K562 (cell line): ENCODE results near the gene TFCP2L1. TPM values are rescaled to one million over a fixed set of nuclear protein-coding genes. Genes with fewer than 3 reads are reported as not detected.

ENCODE experiments used
- ATAC-seq: fragments of 200-7000 bp; cut with Tn5 transposase; 3 replicates; pipeline ENCODE4 v1.9.1; 2020; ENCODE audit warnings: moderate library complexity
- BruUV-seq: library from RNA; stranded (reverse); fragments of 400-500 nt; replicated peaks from 2 replicates; lab custom pipeline; 2021; lab: Mats Ljungman, UMichigan
- CTCF ChIA-PET: fragments of 300-600 bp; formaldehyde crosslinking; extraction: SDS; loops from one replicate; lab custom pipeline; 2021; ENCODE audit warnings: low intra/inter-chr PET ratio; lab: Yijun Ruan, JAX
- POLR2A ChIA-PET: fragments of 300-600, 350-650 bp; sonication (Branson Sonifier 250); formaldehyde crosslinking; extraction: SDS; loops from one replicate; lab custom pipeline; 2021; ENCODE audit warnings: antibody characterized with exemption, inconsistent platforms; lab: Yijun Ruan, JAX
- DNase-seq, 4 experiments: peaks; one replicate each; pipeline versions ENCODE4 v3.0.0 to v3.0.0-alpha.2; 2011 to 2018; ENCODE audit warnings: low spot score in 3 of 4, mixed read lengths in 3 of 4; ENCODE audit errors: extremely low read depth in 1 of 4
- FAIRE-seq: peaks from 2 replicates; lab custom pipeline; 2011; peaks lifted over from hg19 to GRCh38; lab: Jason Lieb, UNC
- H2AFZ ChIP-seq: 2 replicates; pipeline ENCODE4 v1.6.0; 2011; ENCODE audit warnings: low read depth, low read length, control low read depth, inconsistent platforms
- H3K27ac ChIP-seq: fragments of 200-600 bp; 3 replicates; pipeline ENCODE4 v1.8.0; 2011; ENCODE audit warnings: low read depth, mild to moderate bottlenecking, control low read depth, inconsistent platforms, low read length, moderate library complexity, mixed read lengths; ENCODE audit errors: extremely low read depth
- H3K27me3 ChIP-seq, 2 experiments: fragments of 300-600 bp in 1 of 2; 2 replicates in 1 of 2; 3 replicates in 1 of 2; pipeline versions ENCODE4 v1.6.0 to v1.8.0; 2011; ENCODE audit warnings: inconsistent platforms in 2 of 2, low read length in 2 of 2, mild to moderate bottlenecking in 1 of 2, mixed read lengths in 1 of 2, moderate library complexity in 1 of 2; ENCODE audit not compliant: control insufficient read depth in 2 of 2, insufficient read depth in 2 of 2
- H3K36me3 ChIP-seq: fragments of 300-600 bp; 3 replicates; pipeline ENCODE4 v1.8.0; 2011; ENCODE audit warnings: mild to moderate bottlenecking, low read length, inconsistent platforms; ENCODE audit not compliant: control insufficient read depth, insufficient read depth
- H3K4me1 ChIP-seq, 2 experiments: fragments of 200-600 bp in 1 of 2; replicated peaks in 1 of 2; 2 replicates in 1 of 2; 3 replicates in 1 of 2; pipeline versions ENCODE4 v1.5.1 to v1.8.0; 2011; ENCODE audit warnings: inconsistent platforms in 2 of 2, low read length in 2 of 2, mild to moderate bottlenecking in 1 of 2, mixed read lengths in 1 of 2, moderate library complexity in 1 of 2; ENCODE audit not compliant: control insufficient read depth in 2 of 2, insufficient read depth in 2 of 2
- H3K4me2 ChIP-seq: 2 replicates; pipeline ENCODE4 v1.6.1; 2011; ENCODE audit warnings: low read length, control low read depth, inconsistent platforms, mixed read lengths; ENCODE audit not compliant: insufficient read depth
- H3K4me3 ChIP-seq: fragments of 200-600 bp; sonication (generic), shearing (Covaris generic); 2 replicates; pipeline ENCODE4 v1.5.1; 2016; ENCODE audit warnings: control low read depth, inconsistent platforms
- H3K79me2 ChIP-seq: fragments of 200-600 bp; 3 replicates; pipeline ENCODE4 v1.8.0; 2011; ENCODE audit warnings: low read length, inconsistent platforms; ENCODE audit not compliant: control insufficient read depth, insufficient read depth
- H3K9ac ChIP-seq, 2 experiments: 2 replicates each; pipeline versions ENCODE4 v1.6.0 to v1.6.1; 2011; ENCODE audit warnings: low read depth in 2 of 2, low read length in 2 of 2, control low read depth in 1 of 2, inconsistent platforms in 1 of 2, mild to moderate bottlenecking in 1 of 2, mixed read lengths in 1 of 2; ENCODE audit not compliant: insufficient read depth in 1 of 2
- H3K9me1 ChIP-seq: one replicate; pipeline ENCODE4 v1.6.0; 2011; ENCODE audit warnings: inconsistent platforms, mild to moderate bottlenecking, low read length, moderate library complexity; ENCODE audit not compliant: control insufficient read depth, insufficient read depth
- H3K9me3 ChIP-seq: replicated peaks from 2 replicates; pipeline ENCODE4 v1.5.1; 2011; ENCODE audit warnings: low read depth, low read length, inconsistent platforms; ENCODE audit not compliant: control insufficient read depth, insufficient read depth
- H4K20me1 ChIP-seq: replicated peaks from 2 replicates; pipeline ENCODE4 v1.6.1; 2011; ENCODE audit warnings: low read length, inconsistent platforms, mixed read lengths; ENCODE audit not compliant: control insufficient read depth, insufficient read depth
- CBFA2T2 ChIP-seq: fragments of 450-650 bp; conservative IDR thresholded peaks from 2 replicates; pipeline ENCODE4 v1.6.1; 2017; ENCODE audit warnings: mild to moderate bottlenecking
- EGR1 ChIP-seq: fragments of 450-650 bp; conservative IDR thresholded peaks from 2 replicates; pipeline ENCODE4 v1.6.1; 2017; ENCODE audit warnings: mild to moderate bottlenecking
- FOXK1 ChIP-seq: sonication (generic); formaldehyde crosslinking; IDR thresholded peaks from 2 replicates; pipeline ENCODE4 v1.8.0; 2022; ENCODE audit warnings: missing genetic modification reagents, mild to moderate bottlenecking, borderline replicate concordance
- GTF2F1 ChIP-seq: IDR thresholded peaks from 2 replicates; pipeline ENCODE4 v1.6.1; 2011; ENCODE audit warnings: low read depth, low read length, improper control_type of control experiment
- HDAC8 ChIP-seq: fragments of 450-650 bp; IDR thresholded peaks from 2 replicates; pipeline ENCODE4 v1.6.1; 2016; ENCODE audit warnings: mild to moderate bottlenecking, missing genetic modification characterization, moderate library complexity, missing compliant biosample characterization
- HINFP ChIP-seq: fragments of 450-650 bp; conservative IDR thresholded peaks from 2 replicates; pipeline ENCODE4 v1.6.1; 2016; ENCODE audit warnings: missing genetic modification characterization, low read depth, mild to moderate bottlenecking, control low read depth, missing compliant biosample characterization
- JUND ChIP-seq, 2 experiments: IDR thresholded peaks; 2 replicates in 1 of 2; 3 replicates in 1 of 2; pipeline ENCODE4 v1.6.1; 2011; ENCODE audit warnings: borderline replicate concordance in 2 of 2, low read depth in 2 of 2, low read length in 2 of 2, improper control_type of control experiment in 1 of 2, missing biosample characterization in 1 of 2, missing genetic modification characterization in 1 of 2, missing genetic modification reagents in 1 of 2
- L3MBTL2 ChIP-seq: fragments of 450-650 bp; IDR thresholded peaks from 2 replicates; pipeline ENCODE4 v1.6.1; 2016; ENCODE audit warnings: mild to moderate bottlenecking, moderate library complexity
- MAFG ChIP-seq: fragments of 450-650 bp; conservative IDR thresholded peaks from 2 replicates; pipeline ENCODE4 v1.6.1; 2016; ENCODE audit warnings: missing genetic modification characterization, missing compliant biosample characterization
- ZBTB11 ChIP-seq, 3 experiments: fragments of 200-800 bp in 1 of 3; fragments of 250-450 bp in 1 of 3; fragments of 450-650 bp in 1 of 3; sonication (Bioruptor Pico) in 1 of 3; sonication (Bioruptor generic) in 1 of 3; formaldehyde crosslinking in 1 of 3; IDR thresholded peaks; 2 replicates each; pipeline versions ENCODE4 v1.6.1 to v1.8.0; 2016 to 2022; ENCODE audit warnings: mild to moderate bottlenecking in 2 of 3, missing genetic modification characterization in 2 of 3, missing compliant biosample characterization in 1 of 3, moderate library complexity in 1 of 3
- ZBTB17 ChIP-seq: fragments of 450-650 bp; formaldehyde crosslinking; IDR thresholded peaks from 2 replicates; pipeline ENCODE4 v1.4.0; 2020; ENCODE audit warnings: mild to moderate bottlenecking
- ZNF175 ChIP-seq: fragments of 200-800 bp; sonication (Bioruptor generic); IDR thresholded peaks from 2 replicates; pipeline ENCODE4 v1.6.1; 2016; ENCODE audit warnings: low read depth, mild to moderate bottlenecking, missing genetic modification characterization, missing compliant biosample characterization
- ZNF431 ChIP-seq: sonication (generic); formaldehyde crosslinking; IDR thresholded peaks from 2 replicates; pipeline ENCODE4 v1.8.0; 2022; ENCODE audit warnings: mild to moderate bottlenecking, missing genetic modification reagents
- ZNF57 ChIP-seq: fragments of 450-650 bp; formaldehyde crosslinking; IDR thresholded peaks from 2 replicates; pipeline ENCODE4 v1.4.0; 2020; ENCODE audit warnings: mild to moderate bottlenecking, moderate library complexity
- ZNF79 ChIP-seq: fragments of 250-450 bp; sonication (Bioruptor Pico); IDR thresholded peaks from 2 replicates; pipeline ENCODE4 v1.4.0; 2020; ENCODE audit warnings: low read depth, mild to moderate bottlenecking, moderate library complexity
- WGBS: fragments of 100-300 bp; shearing (Covaris generic); methylation state at CpG from one replicate; pipeline ENCODE4 v1.1.6; 2016; ENCODE audit warnings: low coverage, mixed read lengths; ENCODE audit not compliant: insufficient coverage; ENCODE audit errors: missing lambda C conversion rate; 5-methylcytosine and 5-hydroxymethylcytosine counted together
- in situ Hi-C: fragments of 300-500 bp; cut with MboI; formaldehyde crosslinking; loops from 4 replicates; pipeline ENCODE4 v1.15.0; 2018; ENCODE audit warnings: inconsistent platforms, mixed read lengths
- intact Hi-C: fragments of 100-400 bp; cut with micrococcal nuclease; formaldehyde crosslinking; loops from 2 replicates; pipeline ENCODE4 v1.14.2; 2022
- polyA plus RNA-seq, 8 experiments: library from polyadenylated mRNA; depleted of rRNA in 4 of 8; stranded (reverse) in 5 of 8; unstranded in 3 of 8; fragments of >200 nt; fragmentation: Nextera tagmentation in 2 of 8; fragmentation: Illumina TruSeq in 1 of 8; extraction: Ambion mirVana in 2 of 8; extraction: Trizol in 1 of 8; gene quantifications; 2 replicates each; pipeline versions ENCODE4 v1.2.1 to v1.2.3, GENCODE V29; 2011 to 2014; ENCODE audit warnings: inconsistent platforms in 1 of 8, missing spikeins in 1 of 8
- total RNA-seq, 7 experiments: library from RNA; depleted of rRNA in 6 of 7; stranded (reverse); fragments of >200 nt in 6 of 7; fragmentation: Illumina TruSeq in 2 of 7; extraction: Trizol in 2 of 7; gene quantifications; 2 replicates each; pipeline versions ENCODE4 v1.2.1 to v1.2.3, GENCODE V29; 2011 to 2021; ENCODE audit warnings: low replicate concordance in 1 of 7
- TF ChIP-seq, protein P1 (sequence below): fragments of 250-450 bp; sonication (Bioruptor Pico); IDR thresholded peaks from 2 replicates; pipeline ENCODE4 v1.5.0; 2020; ENCODE audit warnings: mild to moderate bottlenecking, borderline replicate concordance

The TFCP2L1 gene
- total and polyA plus RNA-seq, 9 of the 15 experiments (the other 6 are each of a cell fraction or from before 2014, with no cell fraction given) = 0.08 to 1.00 (median 0.42) TPM

DNA sequence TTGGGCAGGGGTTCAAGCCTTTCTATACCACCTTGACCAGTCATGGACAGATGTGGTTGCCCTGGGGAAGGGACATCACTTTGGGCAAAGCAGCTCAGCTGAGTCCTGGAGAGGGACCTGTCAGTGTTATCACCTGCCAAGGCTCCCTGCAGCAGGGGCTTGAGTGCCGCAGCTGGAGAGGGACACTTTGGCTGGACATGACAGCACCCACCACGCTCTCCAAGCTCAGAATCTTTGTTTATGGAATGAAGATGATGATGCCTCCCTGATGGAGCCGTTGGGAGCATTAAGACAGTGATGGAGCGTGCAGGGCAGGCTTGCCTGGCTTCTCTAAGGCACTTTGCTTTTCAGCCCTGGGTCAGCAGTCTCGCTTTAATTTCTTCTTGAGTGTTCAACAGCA is 4.3 kb upstream of the TFCP2L1 start:
- no peaks in the 10 kb centered on the region for H3K9me3 ChIP-seq
- no peaks in the 10 kb centered on the region for H4K20me1 ChIP-seq
- no peak for ATAC-seq
- H3K4me2 ChIP-seq = no peak overlapping the region
- peaks cover 16 to 48% of the 10 kb centered on the region in 2 experiments; a peak in 4 of 5 replicates for H3K27me3 ChIP-seq
- in situ Hi-C loops (no loop called here), intact Hi-C loops (no loop called here)
- H3K36me3 ChIP-seq = no peaks in the 10 kb centered on the region
- ChIA-PET POLR2A (interaction anchor here (0.6 kb wide), 1 partner anchor 207 kb away, joined by 4 read pairs; no protein-coding TSS in a partner anchor), CTCF (no interaction called here)
- no peak for DNase-seq
- BruUV-seq = no TSS peak
- no peaks in the 10 kb centered on the region for H3K9me1 ChIP-seq
- WGBS = 6% methylated on average over 5 of the region's 5 CpGs
- no peak overlapping the region; a peak in 1 of 4 replicates for H3K9ac ChIP-seq
- no peaks in the 10 kb centered on the region for H3K79me2 ChIP-seq
- H3K4me3 ChIP-seq = no peak overlapping the region
- no peak overlapping the region for H2AFZ ChIP-seq
- no peak for FAIRE-seq
- H3K4me1 ChIP-seq = peaks cover 0 to 12% of the 10 kb centered on the region in 2 experiments; a peak in 2 of 5 replicates
- no peak overlapping the region for H3K27ac ChIP-seq
- TF ChIP-seq, protein P1, sequence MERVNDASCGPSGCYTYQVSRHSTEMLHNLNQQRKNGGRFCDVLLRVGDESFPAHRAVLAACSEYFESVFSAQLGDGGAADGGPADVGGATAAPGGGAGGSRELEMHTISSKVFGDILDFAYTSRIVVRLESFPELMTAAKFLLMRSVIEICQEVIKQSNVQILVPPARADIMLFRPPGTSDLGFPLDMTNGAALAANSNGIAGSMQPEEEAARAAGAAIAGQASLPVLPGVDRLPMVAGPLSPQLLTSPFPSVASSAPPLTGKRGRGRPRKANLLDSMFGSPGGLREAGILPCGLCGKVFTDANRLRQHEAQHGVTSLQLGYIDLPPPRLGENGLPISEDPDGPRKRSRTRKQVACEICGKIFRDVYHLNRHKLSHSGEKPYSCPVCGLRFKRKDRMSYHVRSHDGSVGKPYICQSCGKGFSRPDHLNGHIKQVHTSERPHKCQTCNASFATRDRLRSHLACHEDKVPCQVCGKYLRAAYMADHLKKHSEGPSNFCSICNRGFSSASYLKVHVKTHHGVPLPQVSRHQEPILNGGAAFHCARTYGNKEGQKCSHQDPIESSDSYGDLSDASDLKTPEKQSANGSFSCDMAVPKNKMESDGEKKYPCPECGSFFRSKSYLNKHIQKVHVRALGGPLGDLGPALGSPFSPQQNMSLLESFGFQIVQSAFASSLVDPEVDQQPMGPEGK (CRISPR knock-in tag) = no peak
- TF ChIP-seq HDAC8 (no peak), ZNF79 (CRISPR knock-in tag) (no peak), ZBTB17 (CRISPR knock-in tag) (no peak), GTF2F1 (no peak), MAFG (tag) (no peak), HINFP (no peak), FOXK1 (CRISPR knock-in tag) (no peak), ZNF57 (no peak), ZNF175 (CRISPR knock-in tag) (no peak), ZBTB11 (CRISPR knock-in tag; IDR thresholded peaks at IDR 0.05) (no peak), L3MBTL2 (no peak), EGR1 (no peak), CBFA2T2 (no peak), ZNF431 (no peak), JUND (IDR thresholded peaks at IDR 0.05; ENCODE audit: borderline replicate concordance, low read depth, low read length) (no peak), JUND (tag; IDR thresholded peaks at IDR 0.05; ENCODE audit: borderline replicate concordance, low read depth, low read length) (no peak)
